Chondrocyte (in vitro differentiated cells): ENCODE measurements around the gene DCAF17. TPM values are rescaled to one million over a fixed set of nuclear protein-coding genes. Genes with fewer than 3 reads are reported as not detected.
"Not testable (repeated sequence)": the region's sequence is repeated elsewhere in the genome, so short reads cannot be mapped to it uniquely, and the experiment has no call there.

Source experiments
- DNase-seq: peaks from one replicate; pipeline ENCODE4 v3.0.0; 2021; ENCODE audit warnings: mixed read lengths, low spot score
- H3K27ac Mint-ChIP-seq: one replicate; pipeline ENCODE4 v1.8.0; 2021; ENCODE audit warnings: mild to moderate bottlenecking, moderate library complexity, mixed read lengths; ENCODE audit not compliant: unreplicated experiment
- H3K27me3 Mint-ChIP-seq: 2 replicates; pipeline ENCODE4 v1.8.0; 2021; ENCODE audit warnings: low read depth, mixed read lengths
- H3K36me3 Mint-ChIP-seq: 2 replicates; pipeline ENCODE4 v1.8.0; 2021; ENCODE audit warnings: low read depth, mixed read lengths
- H3K4me1 Mint-ChIP-seq: 2 replicates; pipeline ENCODE4 v1.8.0; 2021; ENCODE audit warnings: low read depth, mild to moderate bottlenecking, mixed read lengths
- H3K4me3 Mint-ChIP-seq: one replicate; pipeline ENCODE4 v1.8.0; 2021; ENCODE audit warnings: mild to moderate bottlenecking, moderate library complexity, mixed read lengths; ENCODE audit not compliant: unreplicated experiment
- H3K9me3 Mint-ChIP-seq: 2 replicates; pipeline ENCODE4 v1.8.0; 2021; ENCODE audit warnings: low read depth, mixed read lengths
- CTCF ChIP-seq: fragments of 200-600 bp; sonication (generic); IDR thresholded peaks from 2 replicates; pipeline ENCODE4 v1.5.0; 2021; ENCODE audit warnings: antibody characterized with exemption, mild to moderate bottlenecking, moderate library complexity
- total RNA-seq: library from RNA; stranded (reverse); gene quantifications from 3 replicates; pipeline ENCODE4 v1.2.1, GENCODE V29; 2021

DCAF17 gene
- total RNA-seq, 1 donor from 2014 or later, result 18.3 TPM

- H3K27me3 Mint-ChIP-seq, result no peaks in the 10 kb centered on the region
Observed at GRCh38 chr2:171410101-171410500, 23.9 kb upstream of the DCAF17 start.

GRCh38 chr2:171410624-171411023, 23.4 kb upstream of the DCAF17 start:
- Mint-ChIP-seq H3K36me3 (no peaks in the 10 kb centered on the region), H3K4me1 (peaks cover 40% of the 10 kb centered on the region), H3K27me3 (no peaks in the 10 kb centered on the region), H3K9me3 (no peaks in the 10 kb centered on the region), H3K27ac (no peak overlapping the region), H3K4me3 (no peak overlapping the region)
- TF ChIP-seq CTCF, result no peak
- no peak for DNase-seq

More at GRCh38 chr2:171410101-171410500, 23.9 kb upstream of the DCAF17 start:
- Mint-ChIP-seq H3K27ac (peak overlapping the region; percentile 58), H3K4me3 (no peak overlapping the region), H3K4me1 (peaks cover 39% of the 10 kb centered on the region), H3K36me3 (no peaks in the 10 kb centered on the region), H3K9me3 (no peaks in the 10 kb centered on the region)
- no peak for DNase-seq
- TF ChIP-seq CTCF, result no peak

- no peak for DNase-seq
- H3K9me3 Mint-ChIP-seq, result no peaks in the 10 kb centered on the region
- H3K36me3 Mint-ChIP-seq, result no peaks in the 10 kb centered on the region
- peak overlapping the region; percentile 43 for H3K27ac Mint-ChIP-seq
- no peaks in the 10 kb centered on the region for H3K27me3 Mint-ChIP-seq
- H3K4me1 Mint-ChIP-seq, result peaks cover 46% of the 10 kb centered on the region
- H3K4me3 Mint-ChIP-seq, result no peak overlapping the region
- no peak for TF ChIP-seq CTCF
Observed at GRCh38 chr2:171411214-171411613, 22.8 kb upstream of the DCAF17 start.

- DNase-seq, result no peak
Observed at GRCh38 chr2:171411791-171412483, 22.1 kb upstream of the DCAF17 start.

GRCh38 chr2:171412571-171413175, 21.4 kb upstream of the DCAF17 start:
- H3K4me3 Mint-ChIP-seq, result no peak overlapping the region
- no peak for TF ChIP-seq CTCF
- H3K9me3 Mint-ChIP-seq, result no peaks in the 10 kb centered on the region
- H3K27ac Mint-ChIP-seq, result no peak overlapping the region
- no peaks in the 10 kb centered on the region for H3K36me3 Mint-ChIP-seq
- H3K27me3 Mint-ChIP-seq, result no peaks in the 10 kb centered on the region
- DNase-seq, result no peak
- peaks cover 46% of the 10 kb centered on the region for H3K4me1 Mint-ChIP-seq

More at GRCh38 chr2:171411791-171412483, 22.1 kb upstream of the DCAF17 start:
- no peak overlapping the region for H3K4me3 Mint-ChIP-seq
- H3K27ac Mint-ChIP-seq, result peak overlapping the region; percentile 37
- TF ChIP-seq CTCF, result no peak
- H3K4me1 Mint-ChIP-seq, result peaks cover 46% of the 10 kb centered on the region
- no peaks in the 10 kb centered on the region for H3K27me3 Mint-ChIP-seq
- no peaks in the 10 kb centered on the region for H3K9me3 Mint-ChIP-seq
- H3K36me3 Mint-ChIP-seq, result no peaks in the 10 kb centered on the region

GRCh38 chr2:171414645-171415044, 19.4 kb upstream of the DCAF17 start:
- H3K27me3 Mint-ChIP-seq, H3K4me3 Mint-ChIP-seq, DNase-seq, H3K27ac Mint-ChIP-seq, H3K36me3 Mint-ChIP-seq, H3K9me3 Mint-ChIP-seq: not testable (repeated sequence)
- peaks cover 42% of the 10 kb centered on the region for H3K4me1 Mint-ChIP-seq
